Large intestine (tissue), 3 donors: ENCODE measurements around the gene SLC34A3. TPM values are rescaled to one million over a fixed set of nuclear protein-coding genes. Genes with fewer than 3 reads are reported as not detected.
A peak's percentile ranks its signal among the peaks of the same experiment; 100 is the strongest.

Experiments used
- DNase-seq, 2 donors: peaks; one replicate each; pipeline versions ENCODE4 v3.0.0 to v3.0.0-alpha.2; 2013
- H3K27ac ChIP-seq: one replicate; pipeline ENCODE4 v1.5.1; 2013; ENCODE audit warnings: low read length
- H3K27me3 ChIP-seq: 2 replicates; pipeline ENCODE4 v1.6.1; 2013; ENCODE audit warnings: low read length; ENCODE audit not compliant: control insufficient read depth, insufficient read depth
- H3K36me3 ChIP-seq: 2 replicates; pipeline ENCODE4 v1.6.1; 2013; ENCODE audit warnings: low read length; ENCODE audit not compliant: control insufficient read depth, insufficient read depth
- H3K4me1 ChIP-seq: one replicate; pipeline ENCODE4 v1.6.1; 2013; ENCODE audit warnings: low read length; ENCODE audit not compliant: control insufficient read depth, insufficient read depth
- H3K4me3 ChIP-seq: one replicate; pipeline ENCODE4 v1.5.1; 2013; ENCODE audit warnings: low read length
- H3K9me3 ChIP-seq: one replicate; pipeline ENCODE4 v1.6.1; 2013; ENCODE audit warnings: mild to moderate bottlenecking, low read depth, low read length, moderate library complexity; ENCODE audit not compliant: control insufficient read depth
- WGBS: methylation state at CpG from one replicate; pipeline ENCODE4 v1.1.5; 2013; ENCODE audit warnings: low lambda C conversion rate; ENCODE audit not compliant: insufficient coverage; 5-methylcytosine and 5-hydroxymethylcytosine counted together
- polyA plus RNA-seq: library from polyadenylated mRNA; unstranded; fragments of 120-200 nt; gene quantifications from one replicate; pipeline ENCODE4 v1.2.1, GENCODE V29; 2013

Gene SLC34A3
- polyA plus RNA-seq, 1 donor = 36.9 TPM

GRCh38 chr9:137278061-137278701, 47.5 kb downstream of the SLC34A3 start:
- peaks cover 17% of the 10 kb centered on the region for H3K9me3 ChIP-seq
- WGBS = no CpG with 5 or more reads among the region's 54 CpGs
- H3K27ac ChIP-seq = peak overlapping the region; percentile 71
- H3K36me3 ChIP-seq = peaks cover 14% of the 10 kb centered on the region
- DNase-seq = peak in 1 of 2 donors; percentile 53
- peak overlapping the region; percentile 71 for H3K4me3 ChIP-seq
- H3K27me3 ChIP-seq = peaks cover 20% of the 10 kb centered on the region
- peaks cover 35% of the 10 kb centered on the region for H3K4me1 ChIP-seq

- Histone ChIP-seq H3K27ac (no peak overlapping the region), H3K27me3 (peaks cover 20% of the 10 kb centered on the region), H3K36me3 (peaks cover 9% of the 10 kb centered on the region), H3K9me3 (peaks cover 17% of the 10 kb centered on the region), H3K4me3 (peak overlapping the region; percentile 71), H3K4me1 (peaks cover 35% of the 10 kb centered on the region)
- DNase-seq = no peak
- no CpG with 5 or more reads among the region's 139 CpGs for WGBS
Observed at GRCh38 chr9:137278721-137279711, 48.3 kb downstream of the SLC34A3 start.

- Histone ChIP-seq H3K4me1 (peaks cover 30% of the 10 kb centered on the region), H3K36me3 (peaks cover 5% of the 10 kb centered on the region), H3K9me3 (peaks cover 21% of the 10 kb centered on the region), H3K27ac (no peak overlapping the region), H3K27me3 (peaks cover 20% of the 10 kb centered on the region), H3K4me3 (no peak overlapping the region)
- WGBS = no CpG with 5 or more reads among the region's 41 CpGs
- no peak for DNase-seq
Observed at GRCh38 chr9:137279741-137280473, 49.2 kb downstream of the SLC34A3 start.

- Histone ChIP-seq H3K4me1 (peaks cover 29% of the 10 kb centered on the region), H3K27me3 (peaks cover 20% of the 10 kb centered on the region), H3K9me3 (peaks cover 25% of the 10 kb centered on the region), H3K36me3 (peaks cover 5% of the 10 kb centered on the region), H3K4me3 (peak overlapping the region; percentile 16), H3K27ac (no peak overlapping the region)
- WGBS = no CpG with 5 or more reads among the region's 85 CpGs
- DNase-seq = no peak
Observed at GRCh38 chr9:137280474-137281344, 50.0 kb downstream of the SLC34A3 start.

- H3K36me3 ChIP-seq = peaks cover 5% of the 10 kb centered on the region
- peaks cover 20% of the 10 kb centered on the region for H3K27me3 ChIP-seq
- DNase-seq = no peak
- H3K9me3 ChIP-seq = peaks cover 24% of the 10 kb centered on the region
- H3K4me3 ChIP-seq = no peak overlapping the region
- no peak overlapping the region for H3K27ac ChIP-seq
- peaks cover 20% of the 10 kb centered on the region for H3K4me1 ChIP-seq
- no CpG with 5 or more reads among the region's 39 CpGs for WGBS
Observed at GRCh38 chr9:137281345-137282116, 50.8 kb downstream of the SLC34A3 start.

Other genes with a start within 250 kb of the SLC34A3 start
- 0.09 TPM for gene LCNL1, start 247.9 kb upstream of the SLC34A3 start, polyA plus RNA-seq
- gene PAXX, start 238.5 kb upstream of the SLC34A3 start, polyA plus RNA-seq = 38.9 TPM
- 3.6 TPM for gene CLIC3, start 234.3 kb upstream of the SLC34A3 start, polyA plus RNA-seq
- 25.3 TPM for gene ABCA2, start 202.7 kb upstream of the SLC34A3 start, polyA plus RNA-seq
- gene FUT7, start 198.8 kb upstream of the SLC34A3 start, polyA plus RNA-seq = 0.69 TPM
- 42.7 TPM for gene NPDC1, start 184.7 kb upstream of the SLC34A3 start, polyA plus RNA-seq
- 9.9 TPM for gene ENTPD2, start 176.8 kb upstream of the SLC34A3 start, polyA plus RNA-seq
- 12.1 TPM for gene SAPCD2, start 160.3 kb upstream of the SLC34A3 start, polyA plus RNA-seq
- 32.4 TPM for gene UAP1L1, start 153.4 kb upstream of the SLC34A3 start, polyA plus RNA-seq
- 39.5 TPM for gene MAN1B1, start 143.9 kb upstream of the SLC34A3 start, polyA plus RNA-seq
- 196 TPM for gene DPP7, start 116.2 kb upstream of the SLC34A3 start, polyA plus RNA-seq
- gene GRIN1, start 91.7 kb upstream of the SLC34A3 start, polyA plus RNA-seq = 2.6 TPM
- gene LRRC26, start 60.9 kb upstream of the SLC34A3 start, polyA plus RNA-seq = 12.0 TPM
- gene TMEM210, start 58.8 kb upstream of the SLC34A3 start, polyA plus RNA-seq = not detected
- 47.0 TPM for gene ANAPC2, start 42.3 kb upstream of the SLC34A3 start, polyA plus RNA-seq
- gene SSNA1, start 42.2 kb upstream of the SLC34A3 start, polyA plus RNA-seq = 66.0 TPM
- 32.1 TPM for gene TPRN, start 30.2 kb upstream of the SLC34A3 start, polyA plus RNA-seq
- 33.1 TPM for gene TMEM203, start 25.3 kb upstream of the SLC34A3 start, polyA plus RNA-seq
- gene NDOR1, start 25.2 kb upstream of the SLC34A3 start, polyA plus RNA-seq = 12.1 TPM
- gene RNF208, start 8.7 kb upstream of the SLC34A3 start, polyA plus RNA-seq = 11.0 TPM
- 71.7 TPM for gene CYSRT1, start 5.7 kb upstream of the SLC34A3 start, polyA plus RNA-seq
- 87.5 TPM for gene RNF224, start 3.4 kb upstream of the SLC34A3 start, polyA plus RNA-seq
- gene TUBB4B, start 10.4 kb downstream of the SLC34A3 start, polyA plus RNA-seq = 402 TPM
- 3.4 TPM for gene STPG3, start 20.4 kb downstream of the SLC34A3 start, polyA plus RNA-seq
- gene NELFB, start 24.4 kb downstream of the SLC34A3 start, polyA plus RNA-seq = 45.9 TPM
- 18.4 TPM for gene TOR4A, start 46.8 kb downstream of the SLC34A3 start, polyA plus RNA-seq
- gene NRARP, start 71.4 kb downstream of the SLC34A3 start, polyA plus RNA-seq = 32.4 TPM
- 36.5 TPM for gene EXD3, start 192.3 kb downstream of the SLC34A3 start, polyA plus RNA-seq
- 11.8 TPM for gene NOXA1, start 192.5 kb downstream of the SLC34A3 start, polyA plus RNA-seq
- gene ENTPD8, start 210.5 kb downstream of the SLC34A3 start, polyA plus RNA-seq = 14.2 TPM
- gene NSMF, start 228.4 kb downstream of the SLC34A3 start, polyA plus RNA-seq = 33.4 TPM